Keratinocyte (primary cell): Measurements from ENCODE around the gene ZBTB5. TPM values are rescaled to one million over a fixed set of nuclear protein-coding genes. Genes with fewer than 3 reads are reported as not detected.

Source experiments
- DNase-seq: peaks from one replicate; pipeline ENCODE4 v3.0.0-alpha.2; 2011; ENCODE audit warnings: low read depth, missing footprints, low spot score
- FAIRE-seq: peaks from 2 replicates; lab custom pipeline; 2011; peaks lifted over from hg19 to GRCh38; lab: Jason Lieb, UNC
- H2AFZ ChIP-seq: 2 replicates; pipeline ENCODE4 v1.6.0; 2012; ENCODE audit warnings: low read length, control low read depth, inconsistent platforms; ENCODE audit not compliant: control insufficient read depth
- H3K27ac ChIP-seq: 2 replicates; pipeline ENCODE4 v1.5.1; 2011; ENCODE audit warnings: low read length; ENCODE audit not compliant: control insufficient read depth, insufficient read depth
- H3K27me3 ChIP-seq: 3 replicates; pipeline ENCODE4 v1.6.0; 2011; ENCODE audit warnings: low read length; ENCODE audit not compliant: control insufficient read depth, insufficient read depth; ENCODE audit errors: extremely low read depth
- H3K36me3 ChIP-seq, 2 experiments: 2 replicates in 1 of 2; 3 replicates in 1 of 2; pipeline ENCODE4 v1.5.1; 2011; ENCODE audit warnings: low read length in 2 of 2, mild to moderate bottlenecking in 1 of 2; ENCODE audit not compliant: control insufficient read depth in 2 of 2, insufficient read depth in 2 of 2; ENCODE audit errors: extremely low read depth in 1 of 2
- H3K4me1 ChIP-seq: 3 replicates; pipeline ENCODE4 v1.5.1; 2011; ENCODE audit warnings: low read length; ENCODE audit not compliant: control insufficient read depth, insufficient read depth; ENCODE audit errors: extremely low read depth
- H3K4me2 ChIP-seq: 3 replicates; pipeline ENCODE4 v1.6.0; 2011; ENCODE audit warnings: low read depth, low read length; ENCODE audit not compliant: control insufficient read depth, insufficient read depth; ENCODE audit errors: extremely low read depth
- H3K4me3 ChIP-seq, 3 experiments: fragments of 200-600 bp in 1 of 3; sonication (generic) in 1 of 3; 2 replicates in 2 of 3; 3 replicates in 1 of 3; pipeline ENCODE4 v1.5.1; 2011 to 2016; ENCODE audit warnings: low read length in 3 of 3, mild to moderate bottlenecking in 3 of 3, control low read depth in 2 of 3, inconsistent platforms in 1 of 3, low read depth in 1 of 3, mixed read lengths in 1 of 3, mixed run types in 1 of 3, moderate library complexity in 1 of 3; ENCODE audit not compliant: control insufficient read depth in 2 of 3, insufficient read depth in 2 of 3; ENCODE audit errors: extremely low read depth in 1 of 3
- H3K79me2 ChIP-seq: 2 replicates; pipeline ENCODE4 v1.6.0; 2012; ENCODE audit warnings: low read length; ENCODE audit not compliant: control insufficient read depth, insufficient read depth
- H3K9ac ChIP-seq: 3 replicates; pipeline ENCODE4 v1.6.0; 2011; ENCODE audit warnings: low read length; ENCODE audit not compliant: control insufficient read depth, insufficient read depth; ENCODE audit errors: extremely low read depth
- H3K9me1 ChIP-seq: 3 replicates; pipeline ENCODE4 v1.6.0; 2011; ENCODE audit warnings: low read length; ENCODE audit not compliant: control insufficient read depth, insufficient read depth; ENCODE audit errors: extremely low read depth
- H3K9me3 ChIP-seq: 2 replicates; pipeline ENCODE4 v1.5.1; 2012; ENCODE audit warnings: low read depth, low read length; ENCODE audit not compliant: control insufficient read depth
- H4K20me1 ChIP-seq: 3 replicates; pipeline ENCODE4 v1.6.0; 2011; ENCODE audit warnings: low read length; ENCODE audit not compliant: control insufficient read depth, insufficient read depth; ENCODE audit errors: extremely low read depth
- CTCF ChIP-seq, 3 experiments: IDR thresholded peaks in 1 of 3; conservative IDR thresholded peaks in 1 of 3; optimal IDR thresholded peaks in 1 of 3; 2 replicates in 2 of 3; 3 replicates in 1 of 3; pipeline versions ENCODE3 to v1.5.1; 2011; ENCODE audit warnings: low read length in 3 of 3, mild to moderate bottlenecking in 3 of 3, moderate library complexity in 2 of 3, control low read depth in 1 of 3, inconsistent platforms in 1 of 3; ENCODE audit not compliant: insufficient read depth in 2 of 3; ENCODE audit errors: extremely low read depth in 1 of 3
- EZH2 ChIP-seq: IDR thresholded peaks from one replicate; pipeline ENCODE4 v1.6.1; 2012; ENCODE audit warnings: inconsistent platforms, mild to moderate bottlenecking, low read length, moderate library complexity
- dilution Hi-C: fragments of 300-500 bp; cut with MboI; formaldehyde crosslinking; loops from one replicate; pipeline ENCODE4 v1.7.0; 2020; ENCODE audit warnings: low sequenced_read_pairs; ENCODE audit not compliant: extremely low pct_ligation_motif_present
- polyA plus RNA-seq, 5 experiments: library from polyadenylated mRNA; depleted of rRNA in 3 of 5; stranded (reverse) in 3 of 5; stranded (forward) in 1 of 5; unstranded in 1 of 5; fragments of >200 nt; gene quantifications; 1 replicate in 1 of 5; 2 replicates in 3 of 5; 3 replicates in 1 of 5; pipeline versions ENCODE4 v1.2.1 to v1.2.3, GENCODE V29; 2011 to 2012; ENCODE audit warnings: missing spikeins in 2 of 5, low read depth in 1 of 5, low replicate concordance in 1 of 5

ZBTB5 gene
- polyA plus RNA-seq, 1 donor (not counting 4 experiments of a cell fraction or from before 2014, with no cell fraction given): 12.6 TPM

DNA sequence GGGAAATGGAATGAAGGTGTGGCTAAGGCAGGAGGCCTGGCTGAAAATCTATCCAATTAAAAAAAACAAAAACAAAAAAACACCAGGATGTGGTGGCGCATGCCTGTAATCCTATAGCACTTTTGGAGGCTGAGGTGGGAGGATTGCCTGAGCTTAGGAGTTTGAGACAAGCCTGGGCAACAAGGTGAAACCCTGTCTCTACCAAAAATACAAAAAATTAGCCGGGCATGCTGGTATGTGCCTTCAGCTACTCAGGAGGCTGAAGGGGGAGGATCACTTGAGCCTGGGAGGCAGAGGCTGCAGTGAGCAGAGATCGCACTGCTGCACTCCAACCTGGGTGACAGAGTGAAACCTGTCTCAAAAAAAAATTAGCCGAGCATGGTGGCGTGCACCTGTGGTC lies 21.7 kb downstream of the ZBTB5 start:
- no peak for FAIRE-seq
- peaks cover 4% of the 10 kb centered on the region for H3K4me1 ChIP-seq
- H3K9me1 ChIP-seq: no peaks in the 10 kb centered on the region
- H2AFZ ChIP-seq: no peak overlapping the region
- no peak for DNase-seq
- H3K27me3 ChIP-seq: no peaks in the 10 kb centered on the region
- peaks cover 3% of the 10 kb centered on the region for H4K20me1 ChIP-seq
- no peak overlapping the region for H3K27ac ChIP-seq
- H3K36me3 ChIP-seq: peaks cover 21 to 29% of the 10 kb centered on the region in 2 experiments
- no peak for TF ChIP-seq CTCF (optimal IDR thresholded peaks at IDR 0.05 in 1 of 3, IDR thresholded peaks at IDR 0.05 in 1 of 3, conservative IDR thresholded peaks at IDR 0.05 in 1 of 3; ENCODE audit: extremely low read depth in 1 of 3, insufficient read depth in 2 of 3, low read length in 3 of 3)
- no peak for TF ChIP-seq EZH2
- no peaks in the 10 kb centered on the region for H3K9me3 ChIP-seq
- no peak overlapping the region for H3K4me3 ChIP-seq
- H3K4me2 ChIP-seq: no peak overlapping the region
- H3K9ac ChIP-seq: no peak overlapping the region
- H3K79me2 ChIP-seq: peaks cover 49% of the 10 kb centered on the region
- dilution Hi-C loops: no loop called here

DNA sequence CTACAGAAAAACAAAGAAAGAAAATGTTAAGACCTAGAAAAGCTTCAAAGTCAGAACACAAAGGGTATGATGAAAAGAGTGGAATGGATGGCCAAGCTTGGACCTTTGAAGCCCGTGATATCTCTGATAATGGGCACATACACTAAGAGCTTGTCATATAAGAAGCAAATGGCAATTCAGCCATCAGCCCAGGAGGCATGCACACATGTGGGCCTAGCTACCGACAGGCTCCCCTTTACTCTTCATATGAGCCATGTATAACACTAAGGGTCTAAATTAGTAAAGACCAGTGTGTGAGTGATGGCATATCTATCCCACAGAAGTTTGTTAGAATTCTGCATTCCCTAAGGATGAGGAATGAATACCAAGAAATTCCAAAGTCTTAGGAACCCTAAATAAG lies 22.7 kb downstream of the ZBTB5 start:
- no peaks in the 10 kb centered on the region for H3K9me1 ChIP-seq
- no peaks in the 10 kb centered on the region for H3K27me3 ChIP-seq
- no peak overlapping the region for H3K9ac ChIP-seq
- no peak overlapping the region for H3K4me3 ChIP-seq
- H3K27ac ChIP-seq: no peak overlapping the region
- H3K9me3 ChIP-seq: no peaks in the 10 kb centered on the region
- dilution Hi-C loops: no loop called here
- H2AFZ ChIP-seq: no peak overlapping the region
- TF ChIP-seq CTCF (optimal IDR thresholded peaks at IDR 0.05 in 1 of 3, IDR thresholded peaks at IDR 0.05 in 1 of 3, conservative IDR thresholded peaks at IDR 0.05 in 1 of 3; ENCODE audit: extremely low read depth in 1 of 3, insufficient read depth in 2 of 3, low read length in 3 of 3): no peak
- no peak for TF ChIP-seq EZH2
- FAIRE-seq: no peak
- H3K36me3 ChIP-seq: peaks cover 27 to 38% of the 10 kb centered on the region in 2 experiments
- peaks cover 47% of the 10 kb centered on the region for H3K79me2 ChIP-seq
- H3K4me1 ChIP-seq: peaks cover 4% of the 10 kb centered on the region
- peaks cover 3% of the 10 kb centered on the region for H4K20me1 ChIP-seq
- no peak overlapping the region for H3K4me2 ChIP-seq
- no peak for DNase-seq
